Stimulated activated naive CD8-positive, alpha-beta T cell treated with anti-CD3 and anti-CD28 coated beads, Interleukin-15, Interleukin-2, amounts not matched to agents 100 U/mL and 50 U/mL, for 24 hours (primary cell): Measurements from ENCODE around the gene PPFIA2.
"Not testable (repeated sequence)": the region's sequence is repeated elsewhere in the genome, so short reads cannot be mapped to it uniquely, and the experiment has no call there.

Experiments
- ATAC-seq: fragments of 150-1000 bp; cut with Tn5 transposase; one replicate; pipeline ENCODE4 v1.10.0; 2021
- DNase-seq: peaks from one replicate; pipeline ENCODE4 v3.0.0; 2021

The PPFIA2 gene

GRCh38 chr12:81261508-81262207, 497.5 kb downstream of the PPFIA2 start:
- no peak for ATAC-seq
- no peak for DNase-seq

GRCh38 chr12:81259360-81259759, 499.8 kb downstream of the PPFIA2 start:
- DNase-seq (no peak), ATAC-seq (no peak)

GRCh38 chr12:81257947-81258551, 501.1 kb downstream of the PPFIA2 start:
- ATAC-seq: no peak
- DNase-seq: no peak

GRCh38 chr12:81255947-81256346, 503.2 kb downstream of the PPFIA2 start:
- DNase-seq (no peak), ATAC-seq (no peak)

GRCh38 chr12:81255456-81255855, 503.7 kb downstream of the PPFIA2 start:
- DNase-seq: no peak
- no peak for ATAC-seq

- ATAC-seq (no peak), DNase-seq (no peak)
Measured at GRCh38 chr12:81253360-81253759, 505.8 kb downstream of the PPFIA2 start.

GRCh38 chr12:81252228-81252627, 506.9 kb downstream of the PPFIA2 start:
- DNase-seq: no peak
- ATAC-seq: no peak

- ATAC-seq: no peak
Measured at GRCh38 chr12:81249976-81250375, 509.2 kb downstream of the PPFIA2 start.

GRCh38 chr12:81245907-81246570, 513.1 kb downstream of the PPFIA2 start:
- DNase-seq (no peak), ATAC-seq (no peak)

More at GRCh38 chr12:81249976-81250375, 509.2 kb downstream of the PPFIA2 start:
- no peak for DNase-seq

GRCh38 chr12:81245458-81245857, 513.7 kb downstream of the PPFIA2 start:
- ATAC-seq (no peak), DNase-seq (no peak)

- ATAC-seq (no peak), DNase-seq (no peak)
Measured at GRCh38 chr12:81231574-81232368, 527.4 kb downstream of the PPFIA2 start.

GRCh38 chr12:81229759-81230158, 529.4 kb downstream of the PPFIA2 start:
- ATAC-seq: no peak

GRCh38 chr12:81224626-81225025, 534.5 kb downstream of the PPFIA2 start:
- no peak for DNase-seq
- ATAC-seq: no peak

More at GRCh38 chr12:81229759-81230158, 529.4 kb downstream of the PPFIA2 start:
- no peak for DNase-seq

- DNase-seq: no peak
- no peak for ATAC-seq
Measured at GRCh38 chr12:81222846-81223592, 536.1 kb downstream of the PPFIA2 start.

- DNase-seq (no peak), ATAC-seq (no peak)
Measured at GRCh38 chr12:81221681-81222080, 537.5 kb downstream of the PPFIA2 start.

GRCh38 chr12:81216739-81217138, 542.4 kb downstream of the PPFIA2 start:
- no peak for ATAC-seq
- DNase-seq: no peak

- ATAC-seq (no peak), DNase-seq (no peak)
Measured at GRCh38 chr12:81212996-81213696, 546.0 kb downstream of the PPFIA2 start.

GRCh38 chr12:81211306-81211705, 547.8 kb downstream of the PPFIA2 start:
- no peak for ATAC-seq

GRCh38 chr12:81209772-81210225, 549.4 kb downstream of the PPFIA2 start:
- not testable (repeated sequence) for DNase-seq, ATAC-seq

More at GRCh38 chr12:81211306-81211705, 547.8 kb downstream of the PPFIA2 start:
- no peak for DNase-seq

- ATAC-seq (no peak), DNase-seq (no peak)
Measured at GRCh38 chr12:81209012-81209411, 550.1 kb downstream of the PPFIA2 start.
